Middle frontal gyrus (tissue), 1 donor: ENCODE measurements around the gene TIMP3.
"Not testable (repeated sequence)": the region's sequence is repeated elsewhere in the genome, so short reads cannot be mapped to it uniquely, and the experiment has no call there.

Experiments used
- DNase-seq: peaks from one replicate; pipeline ENCODE4 v3.0.0-alpha.2; 2015; ENCODE audit warnings: low spot score; ENCODE audit errors: extremely low spot score

The TIMP3 gene

DNA sequence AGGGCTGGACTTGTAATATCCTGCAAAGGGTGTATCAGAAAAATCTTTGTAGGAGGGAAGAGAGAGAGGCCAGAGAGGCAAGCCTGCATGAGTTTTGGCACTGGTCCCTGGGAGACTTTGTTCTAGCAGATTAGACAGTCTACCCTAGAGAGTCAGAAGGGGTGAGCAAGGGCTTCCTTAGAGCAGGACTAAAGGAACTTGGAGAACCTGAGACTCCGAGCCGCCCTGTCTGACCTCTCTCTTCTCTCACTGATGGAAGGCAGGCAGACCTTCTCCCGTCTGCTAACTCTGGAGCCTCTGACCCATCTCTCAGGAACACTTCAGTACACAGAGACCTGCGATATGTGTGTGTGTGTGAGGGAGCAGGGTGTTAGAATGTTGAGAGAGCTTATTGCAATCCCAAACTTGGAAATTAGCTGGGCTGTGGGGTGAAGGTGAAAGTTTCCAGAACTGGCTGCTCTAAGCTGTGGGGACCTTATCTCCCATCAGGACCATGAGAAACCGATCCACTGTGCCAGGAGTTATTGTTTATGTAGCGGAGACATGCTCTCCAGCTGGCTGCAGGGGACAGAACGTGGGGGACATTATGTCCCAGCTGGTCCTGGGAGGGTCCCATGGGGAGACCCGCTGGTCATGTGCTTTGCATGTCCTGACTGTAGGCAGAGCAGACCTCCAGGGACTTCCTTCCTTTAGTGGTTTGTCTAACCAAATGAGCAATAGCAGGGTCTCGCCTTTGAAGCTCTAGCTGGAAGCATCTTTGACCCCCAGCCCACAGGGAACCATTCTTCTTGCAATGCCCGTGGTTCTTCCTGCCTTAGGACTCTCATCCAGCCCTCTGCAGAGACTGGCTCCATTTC, 51.1 kb downstream of the TIMP3 start:
- DNase-seq: no peak

DNA sequence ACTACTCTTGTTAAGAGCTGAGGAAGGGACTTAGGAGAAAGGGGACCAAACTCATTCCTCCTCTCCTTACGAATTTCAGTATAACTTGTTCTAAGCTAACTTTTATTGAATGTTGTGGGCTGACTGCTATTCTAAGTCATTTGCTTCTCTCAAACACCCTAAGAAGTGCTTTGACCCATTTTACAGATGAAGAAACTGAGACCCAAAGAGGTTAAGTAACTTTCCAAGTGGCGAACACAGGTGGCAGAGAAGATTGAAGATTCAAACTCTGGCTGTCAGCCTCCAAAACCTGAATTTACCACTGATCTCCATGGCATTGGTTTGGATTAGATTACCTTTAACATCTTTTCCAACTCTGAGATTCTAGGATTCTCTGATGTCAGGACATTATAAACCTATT, 52.2 kb downstream of the TIMP3 start:
- DNase-seq: no peak

DNA sequence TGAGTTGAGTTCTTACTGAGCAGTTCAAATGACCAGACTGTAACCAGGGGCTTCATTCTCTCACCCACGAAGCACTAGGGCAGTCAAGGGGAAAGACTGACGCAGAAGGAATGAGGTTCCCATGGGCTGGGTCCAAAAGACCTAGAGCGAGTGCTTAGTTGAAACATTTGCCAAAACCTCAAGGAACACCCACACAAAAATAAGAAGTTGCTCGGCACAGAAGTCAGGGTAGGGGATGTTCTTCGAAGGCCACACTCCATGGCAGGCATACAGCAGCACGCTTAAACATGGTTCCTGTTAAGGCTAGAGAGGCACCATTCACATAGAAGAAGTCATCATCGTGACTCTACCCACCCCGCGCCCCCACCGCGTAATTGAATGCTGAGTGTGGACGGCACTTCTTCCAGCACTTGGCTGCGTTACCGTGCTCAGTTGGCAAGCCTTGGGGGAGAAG, 52.9 kb downstream of the TIMP3 start:
- DNase-seq: no peak

DNA sequence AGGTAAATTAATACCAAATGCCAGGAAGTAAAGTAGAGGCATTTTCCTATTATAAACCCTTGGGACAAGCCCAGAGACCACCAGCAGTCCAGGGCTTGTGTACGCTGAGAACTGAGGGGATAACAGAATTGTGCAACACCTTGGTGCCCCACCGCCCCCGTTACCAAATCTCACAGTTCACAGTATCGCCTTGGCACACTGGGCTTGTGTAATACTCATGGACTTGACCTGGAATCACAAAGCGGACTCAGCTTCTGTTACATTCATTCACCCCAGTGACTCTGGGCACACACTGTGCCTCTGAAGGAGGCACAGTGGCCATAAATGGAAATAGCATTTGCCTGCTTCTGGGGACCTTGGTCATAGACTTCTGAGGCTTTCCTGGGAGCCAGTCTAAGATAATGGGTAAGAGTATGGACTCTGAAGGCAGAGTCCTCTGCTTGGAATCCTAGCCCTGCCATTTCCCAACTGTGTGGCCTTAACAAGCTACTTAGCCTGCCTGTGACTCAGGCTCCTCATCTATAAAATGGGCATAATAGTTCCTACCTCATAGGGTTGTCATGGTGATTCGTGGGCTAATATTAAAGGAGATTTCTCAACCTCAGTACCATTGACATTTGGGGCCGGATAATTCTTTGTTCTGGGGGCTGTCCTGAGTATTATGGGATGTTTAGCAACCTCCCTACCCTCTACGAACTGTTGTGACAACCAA, 53.7 kb downstream of the TIMP3 start:
- DNase-seq: no peak

DNA sequence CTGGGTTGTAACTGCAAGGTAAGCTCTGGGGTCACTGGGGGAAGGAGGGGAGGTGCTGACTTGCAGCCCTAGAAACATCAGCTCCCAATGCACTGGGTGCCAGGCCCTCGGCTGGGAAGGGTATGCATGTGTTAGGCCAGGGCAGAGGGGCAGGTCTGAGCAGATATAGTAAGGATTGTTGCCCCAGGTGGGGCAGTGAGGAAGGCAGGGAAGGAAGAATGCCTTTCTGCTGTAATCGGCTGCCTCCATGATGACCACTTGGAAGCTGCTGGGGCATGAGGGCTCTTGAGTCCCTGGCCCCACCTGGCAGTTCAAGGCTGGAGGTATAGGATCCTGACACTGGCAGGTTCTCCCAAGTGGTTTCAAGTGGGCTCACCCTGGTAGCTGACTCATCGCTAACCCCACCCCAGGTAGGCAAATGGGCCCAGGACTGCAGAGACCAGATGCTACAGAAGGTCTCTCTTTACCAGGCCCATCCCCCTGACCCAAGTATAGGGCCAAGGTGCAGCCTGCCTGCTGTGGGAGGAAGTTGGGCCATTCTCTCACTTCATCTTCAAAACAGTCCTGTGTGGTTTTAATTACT, 56.7 kb downstream of the TIMP3 start:
- DNase-seq: no peak

DNA sequence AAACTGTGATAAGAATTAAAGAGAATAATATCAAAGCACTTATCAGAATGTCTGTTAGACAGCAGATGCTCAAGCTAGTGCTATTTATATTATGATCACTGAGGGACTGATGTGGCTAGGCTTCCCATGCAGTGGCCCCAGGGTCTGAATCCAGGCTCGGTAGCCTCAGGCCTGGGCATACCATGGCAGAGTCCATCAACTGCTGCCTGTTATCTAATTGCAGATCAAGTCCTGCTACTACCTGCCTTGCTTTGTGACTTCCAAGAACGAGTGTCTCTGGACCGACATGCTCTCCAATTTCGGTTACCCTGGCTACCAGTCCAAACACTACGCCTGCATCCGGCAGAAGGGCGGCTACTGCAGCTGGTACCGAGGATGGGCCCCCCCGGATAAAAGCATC, 57.5 kb downstream of the TIMP3 start:
- DNase-seq: no peak

DNA sequence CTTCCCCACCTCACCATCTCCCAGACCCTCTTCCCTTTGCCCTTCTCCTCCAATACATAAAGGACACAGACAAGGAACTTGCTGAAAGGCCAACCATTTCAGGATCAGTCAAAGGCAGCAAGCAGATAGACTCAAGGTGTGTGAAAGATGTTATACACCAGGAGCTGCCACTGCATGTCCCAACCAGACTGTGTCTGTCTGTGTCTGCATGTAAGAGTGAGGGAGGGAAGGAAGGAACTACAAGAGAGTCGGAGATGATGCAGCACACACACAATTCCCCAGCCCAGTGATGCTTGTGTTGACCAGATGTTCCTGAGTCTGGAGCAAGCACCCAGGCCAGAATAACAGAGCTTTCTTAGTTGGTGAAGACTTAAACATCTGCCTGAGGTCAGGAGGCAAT, 58.2 kb downstream of the TIMP3 start:
- DNase-seq: no peak

DNA sequence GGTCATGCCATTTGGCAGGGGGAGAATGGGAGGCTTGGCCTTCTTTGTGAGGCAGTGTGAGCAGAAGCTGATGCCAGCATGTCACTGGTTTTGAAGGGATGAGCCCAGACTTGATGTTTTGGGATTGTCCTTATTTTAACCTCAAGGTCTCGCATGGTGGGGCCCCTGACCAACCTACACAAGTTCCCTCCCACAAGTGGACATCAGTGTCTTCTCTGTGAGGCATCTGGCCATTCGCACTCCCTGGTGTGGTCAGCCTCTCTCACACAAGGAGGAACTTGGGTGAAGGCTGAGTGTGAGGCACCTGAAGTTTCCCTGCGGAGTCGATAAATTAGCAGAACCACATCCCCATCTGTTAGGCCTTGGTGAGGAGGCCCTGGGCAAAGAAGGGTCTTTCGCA, 59.8 kb downstream of the TIMP3 start:
- DNase-seq: no peak

DNA sequence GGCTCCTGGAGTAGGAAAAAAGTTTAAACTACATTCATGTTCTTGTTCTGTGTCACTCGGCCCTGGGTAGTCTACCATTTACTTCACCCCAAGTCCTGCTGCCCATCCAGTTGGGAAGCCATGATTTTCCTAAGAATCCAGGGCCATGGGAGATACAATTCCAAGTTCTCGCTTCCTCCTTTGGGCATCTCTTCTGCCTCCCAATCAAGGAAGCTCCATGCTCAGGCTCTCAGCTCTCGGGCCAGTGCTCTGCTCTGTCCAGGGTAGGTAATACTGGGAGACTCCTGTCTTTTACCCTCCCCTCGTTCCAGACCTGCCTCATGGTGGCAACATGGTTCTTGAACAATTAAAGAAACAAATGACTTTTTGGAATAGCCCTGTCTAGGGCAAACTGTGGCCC, 60.6 kb downstream of the TIMP3 start:
- DNase-seq: no peak

DNA sequence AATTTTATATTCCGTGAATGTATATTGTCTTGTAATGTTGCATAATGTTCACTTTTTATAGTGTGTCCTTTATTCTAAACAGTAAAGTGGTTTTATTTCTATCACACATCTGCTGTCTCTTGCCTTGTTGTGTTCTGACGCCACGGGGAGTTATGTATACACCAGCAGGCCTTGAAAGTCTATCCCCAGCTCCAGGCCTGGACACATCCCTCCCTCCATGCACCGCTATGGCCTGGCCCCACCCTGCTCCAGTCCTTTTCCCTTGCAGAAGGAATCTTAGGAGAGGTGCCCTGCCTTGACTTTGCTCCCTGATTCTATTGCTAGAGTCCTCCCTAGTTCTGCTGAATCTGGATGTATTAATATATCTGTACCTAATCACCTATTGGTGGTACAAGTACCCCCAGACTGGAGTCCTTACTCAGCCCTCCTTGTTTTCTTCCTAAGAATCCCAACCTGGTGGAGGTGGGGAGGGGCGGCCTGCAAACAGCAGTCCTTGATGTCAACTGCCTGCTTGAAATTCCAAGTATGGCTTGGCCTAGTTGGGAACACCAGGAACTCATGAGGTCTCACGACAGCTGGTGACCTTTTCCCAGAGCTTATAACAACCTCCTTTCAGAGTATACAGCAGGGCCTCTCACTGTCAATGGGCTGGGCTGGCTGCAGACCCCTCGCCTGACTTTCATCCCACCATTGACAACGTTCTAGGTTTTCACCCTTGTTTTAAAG, 61.6 kb downstream of the TIMP3 start:
- no peak for DNase-seq

DNA sequence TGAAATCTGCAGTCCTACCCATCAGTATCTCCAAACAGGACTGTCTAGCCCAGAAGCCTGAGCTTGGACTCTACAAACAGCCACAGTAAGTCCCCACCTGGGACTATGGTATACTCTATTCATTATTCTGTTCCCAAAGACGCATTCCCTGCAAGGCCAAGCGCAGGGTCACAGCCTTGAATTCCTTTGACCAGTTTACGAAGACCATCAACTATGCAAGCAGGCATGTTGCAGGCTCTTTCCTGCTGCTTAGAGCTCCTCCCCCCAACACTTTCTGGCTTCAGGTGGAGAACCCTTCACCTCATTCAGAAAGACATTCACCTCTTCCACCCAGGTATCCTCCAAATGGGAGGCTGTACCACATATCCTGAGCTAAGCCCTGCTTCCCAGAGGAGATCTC, 62.5 kb downstream of the TIMP3 start:
- DNase-seq: no peak

DNA sequence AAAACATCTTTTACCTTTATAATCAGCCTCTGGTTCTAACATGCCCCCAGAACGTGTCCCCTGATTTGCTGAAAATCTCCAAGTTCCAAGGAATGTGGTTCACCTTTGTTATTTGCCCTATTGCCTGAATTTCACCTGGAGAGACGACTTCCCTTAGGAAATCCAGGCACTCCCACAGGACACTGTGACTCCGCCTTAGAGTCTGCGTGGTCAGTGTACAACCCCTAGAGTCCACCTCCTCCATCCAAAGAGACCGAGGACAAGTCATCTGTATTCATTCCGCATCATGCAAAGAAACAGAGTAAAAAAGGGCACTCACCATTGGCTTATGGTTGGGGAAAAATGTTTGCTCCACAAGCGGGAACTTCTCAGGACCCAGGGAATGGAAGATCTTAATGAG, 63.1 kb downstream of the TIMP3 start:
- no peak for DNase-seq

DNA sequence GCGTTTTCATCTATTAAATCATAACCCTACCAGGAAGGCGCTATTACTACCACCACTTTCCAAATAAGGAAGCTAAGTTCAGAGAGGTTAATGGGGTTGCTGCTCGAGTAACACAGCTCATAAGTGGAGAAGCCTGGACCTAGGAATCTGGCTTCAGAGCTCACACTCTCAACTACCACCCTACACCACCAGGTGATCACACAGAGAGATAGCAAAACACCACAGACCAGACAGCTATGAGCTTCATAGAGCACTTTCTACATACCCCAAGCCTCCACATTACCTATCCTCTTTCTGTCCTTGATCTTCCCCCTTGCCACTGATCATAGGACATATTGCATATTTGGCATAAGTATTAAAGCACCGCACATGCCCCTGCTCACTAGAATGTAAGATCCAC, 65.4 kb downstream of the TIMP3 start:
- DNase-seq: no peak

DNA sequence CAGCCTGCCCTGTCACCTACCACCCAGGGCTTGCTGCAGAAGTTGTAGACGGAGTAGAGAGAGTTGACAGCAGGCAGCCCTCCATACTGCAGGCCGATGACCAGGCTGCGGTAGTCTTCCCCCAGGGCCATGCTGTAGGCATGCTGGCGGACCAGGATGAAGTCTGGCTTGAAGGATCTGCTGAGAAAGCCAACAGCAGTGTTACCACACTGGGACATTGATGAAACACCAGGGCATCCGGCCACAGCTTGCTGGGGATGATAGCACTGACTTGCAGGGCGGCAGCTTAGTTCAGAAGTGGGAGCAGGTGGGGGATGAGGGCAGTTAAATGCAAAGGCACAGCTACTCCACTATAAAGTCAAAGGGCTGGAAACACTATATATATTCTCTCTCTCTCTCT, 67.4 kb downstream of the TIMP3 start:
- DNase-seq: no peak

DNA sequence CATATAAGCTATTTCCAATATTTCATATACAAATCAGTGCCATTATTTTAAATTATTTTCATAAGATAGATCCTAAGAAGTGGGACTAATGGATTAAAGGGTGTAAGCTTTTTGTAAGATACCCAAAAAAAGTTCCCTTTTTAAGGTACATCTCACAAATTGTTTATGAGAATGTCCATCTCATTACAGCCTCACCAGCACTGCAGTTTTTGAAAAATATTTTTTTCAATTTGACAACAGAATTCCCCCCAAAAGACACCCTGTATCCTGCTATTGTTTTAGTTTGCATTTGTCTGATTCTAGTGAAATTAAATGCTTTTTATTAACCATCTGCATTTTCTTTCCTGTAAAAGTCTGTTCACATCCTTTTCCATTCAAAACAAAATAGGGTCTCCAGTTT, 69.0 kb downstream of the TIMP3 start:
- no peak for DNase-seq

DNA sequence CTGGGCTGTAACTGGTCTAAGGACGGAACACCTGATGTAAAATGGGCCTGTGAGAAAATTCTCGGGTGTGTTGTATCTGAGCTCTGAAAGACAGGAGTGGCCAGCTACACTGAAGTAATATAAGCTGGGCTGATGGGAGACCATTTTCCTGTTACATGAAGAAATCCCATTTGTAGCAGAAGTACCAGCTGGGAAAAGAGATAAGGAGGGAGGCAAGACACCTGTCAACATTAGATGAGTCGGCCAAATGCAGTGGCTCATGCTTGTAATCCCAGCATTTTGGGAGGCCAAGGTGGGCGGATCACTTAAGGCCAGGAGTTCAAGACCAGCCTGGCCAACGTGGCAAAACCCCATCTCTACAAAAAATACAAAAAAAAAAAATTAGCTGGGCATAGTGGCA, 72.1 kb downstream of the TIMP3 start:
- not testable (repeated sequence) for DNase-seq

DNA sequence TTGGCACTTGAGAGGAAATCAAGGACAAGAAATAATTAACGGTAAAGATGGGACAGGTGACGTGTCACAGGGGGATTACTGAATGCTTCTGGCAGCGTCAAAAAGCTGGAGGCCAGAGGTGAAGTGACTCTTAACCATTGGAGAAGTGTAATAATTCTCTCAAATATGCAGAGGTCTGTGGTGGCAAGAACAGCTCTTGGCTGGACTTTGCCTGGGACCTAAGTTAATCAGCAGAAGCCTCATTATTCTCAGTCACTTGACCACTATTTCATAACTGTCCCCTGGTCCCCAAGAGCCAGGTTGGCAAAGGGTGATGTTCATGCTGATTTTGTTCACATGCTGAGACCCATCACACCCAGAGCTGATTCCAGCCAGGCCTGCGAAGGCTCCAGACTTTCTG, 72.9 kb downstream of the TIMP3 start:
- DNase-seq: no peak

DNA sequence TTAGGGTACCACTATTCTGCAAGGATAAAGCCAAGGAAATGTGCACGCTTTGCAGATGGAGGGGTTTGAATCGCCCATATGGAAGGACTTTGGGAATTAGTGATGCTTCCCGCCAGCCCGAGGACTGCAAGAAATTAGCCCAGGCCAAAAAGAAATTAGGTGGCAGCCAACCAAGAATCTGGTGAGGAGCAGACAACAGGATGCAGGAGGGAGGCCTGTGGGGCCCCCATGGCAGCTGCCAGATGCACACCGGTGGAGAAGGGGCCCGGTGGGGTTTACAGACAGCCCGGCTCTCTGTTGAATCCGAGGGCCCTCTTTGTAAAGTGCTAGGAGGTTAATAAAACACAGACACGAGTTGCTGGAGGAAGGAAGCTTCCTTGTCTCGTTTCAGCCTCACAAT, 73.5 kb downstream of the TIMP3 start:
- no peak for DNase-seq

DNA sequence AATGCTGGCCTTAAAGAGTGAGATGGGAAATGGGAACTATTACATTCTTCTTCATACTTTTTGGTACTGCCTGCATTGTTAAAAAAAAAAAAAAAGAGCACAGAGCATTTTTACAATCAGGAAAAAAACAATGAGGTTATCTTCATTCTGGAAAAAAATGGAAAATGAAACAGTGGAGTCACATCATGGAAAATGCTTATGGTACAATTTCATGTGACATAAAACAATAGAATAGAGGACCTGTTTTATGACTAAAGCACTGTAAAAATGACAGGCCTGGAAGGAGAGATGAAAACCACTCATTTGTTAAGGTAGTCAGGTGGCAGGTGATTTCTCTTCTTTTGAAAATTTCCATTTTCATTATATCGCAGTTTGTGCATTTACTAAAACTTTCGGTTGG, 75.0 kb downstream of the TIMP3 start:
- no peak for DNase-seq

DNA sequence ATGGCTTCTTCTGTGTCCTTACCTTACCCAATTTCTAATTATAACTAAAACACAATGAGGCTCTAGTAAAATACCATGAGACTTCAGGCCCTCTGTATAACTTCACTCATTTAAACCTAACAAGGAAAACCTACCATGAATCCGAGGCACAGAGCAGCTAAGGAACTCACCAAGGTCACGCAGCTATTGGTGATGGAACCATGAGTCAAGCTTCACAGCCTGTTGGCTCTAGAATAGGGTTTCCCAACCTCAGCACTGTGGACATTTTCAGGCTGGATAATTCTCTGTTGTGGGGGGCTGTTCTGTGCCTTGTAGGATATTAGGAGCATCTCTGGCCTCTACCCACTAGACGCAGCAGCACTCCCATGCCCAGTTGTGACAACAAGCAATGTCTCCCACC, 75.7 kb downstream of the TIMP3 start:
- DNase-seq: no peak

DNA sequence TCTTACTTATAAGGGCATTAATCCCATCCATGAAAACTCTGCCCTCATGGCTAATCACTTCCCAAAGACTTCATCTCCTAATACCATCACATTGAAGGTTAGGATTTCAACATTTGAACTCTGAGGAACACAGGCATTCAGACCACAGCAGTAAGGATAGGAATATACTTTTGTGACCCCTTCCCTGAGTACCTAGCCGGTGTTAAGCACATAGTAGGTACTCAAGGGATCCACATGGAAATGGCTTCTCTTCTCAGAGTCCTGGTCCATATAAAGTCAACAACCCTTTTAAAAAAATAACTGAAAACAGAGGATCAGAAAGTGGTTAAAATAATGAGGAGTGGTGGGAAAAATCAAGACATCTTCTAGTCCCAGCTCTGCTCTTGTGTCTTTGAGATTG, 78.0 kb downstream of the TIMP3 start:
- no peak for DNase-seq

DNA sequence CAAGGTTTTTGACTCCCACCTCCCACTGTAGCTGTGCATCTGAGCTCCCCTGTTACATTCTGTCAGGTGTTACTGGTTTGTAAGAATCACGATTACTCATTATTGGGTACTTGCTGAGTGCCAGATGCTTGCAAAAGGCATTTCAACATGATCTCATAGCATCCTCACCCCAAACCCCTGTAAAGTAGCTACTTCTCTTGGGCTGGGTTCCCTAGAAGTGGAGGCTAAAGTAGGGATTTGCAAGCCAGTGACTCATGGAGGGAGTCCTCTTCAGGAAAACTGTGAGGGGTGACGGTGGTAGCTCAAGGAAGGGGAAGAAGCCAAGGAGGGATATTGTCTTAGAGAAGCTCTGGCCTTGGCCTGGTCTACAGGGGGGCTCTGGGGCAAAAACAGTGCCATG, 78.6 kb downstream of the TIMP3 start:
- no peak for DNase-seq
